B cell (primary cell): ENCODE measurements around the gene TNFAIP2.

ENCODE experiments used
- CTCF ChIP-seq: fragments of 200-600 bp; IDR thresholded peaks from one replicate; pipeline ENCODE4 v1.8.0; 2022; ENCODE audit warnings: antibody characterized with exemption, mild to moderate bottlenecking
- EZH2 ChIP-seq: IDR thresholded peaks from 2 replicates; pipeline ENCODE4 v1.6.1; 2012; ENCODE audit warnings: borderline replicate concordance, low read depth, mild to moderate bottlenecking, moderate library complexity, low read length; ENCODE audit not compliant: insufficient read depth, poor library complexity, severe bottlenecking

GRCh38 chr14:103161054-103161397 lies 37.8 kb downstream of the TNFAIP2 start:
- TF ChIP-seq CTCF (no peak), EZH2 (no peak)
